B cell (primary cell): ENCODE results near the gene WNK4. TPM values are rescaled to one million over a fixed set of nuclear protein-coding genes. Genes with fewer than 3 reads are reported as not detected.

Source experiments
- ATAC-seq: fragments of 200-7000 bp; cut with Tn5 transposase; one replicate; pipeline ENCODE4 v1.10.0; 2021; ENCODE audit warnings: low read depth, mild to moderate bottlenecking, moderate number of reproducible peaks, moderate library complexity
- CTCF ChIA-PET: fragments of 350-600 bp; sonication (Branson Sonifier 250); formaldehyde crosslinking; loops from one replicate; lab custom pipeline; 2021; ENCODE audit warnings: antibody characterized with exemption, inconsistent platforms; lab: Charles Lee
- POLR2A ChIA-PET: fragments of 350-600 bp; sonication (Branson Sonifier 250); formaldehyde crosslinking; loops from one replicate; lab custom pipeline; 2021; ENCODE audit warnings: antibody characterized with exemption; lab: Charles Lee
- DNase-seq: peaks from one replicate; pipeline ENCODE4 v3.0.0; 2013
- H2AFZ ChIP-seq: 2 replicates; pipeline ENCODE4 v1.6.1; 2012; ENCODE audit warnings: mild to moderate bottlenecking, low read depth, low read length; ENCODE audit not compliant: insufficient read depth, poor library complexity, severe bottlenecking
- H3K27ac ChIP-seq, 2 donors: 1 replicate in 1 of 2; 2 replicates in 1 of 2; pipeline ENCODE4 v1.5.1; 2012 to 2013; ENCODE audit warnings: low read length in 2 of 2, mild to moderate bottlenecking in 2 of 2, moderate library complexity in 1 of 2
- H3K27me3 ChIP-seq, 4 experiments: fragments of 200-600 bp in 1 of 4; sonication (generic) in 1 of 4; replicated peaks in 1 of 4; 1 replicate in 2 of 4; 2 replicates in 2 of 4; pipeline versions ENCODE4 v1.6.1 to v1.7.0; 2013 to 2016; ENCODE audit warnings: low read length in 3 of 4, mild to moderate bottlenecking in 2 of 4, mixed read lengths in 1 of 4, moderate library complexity in 1 of 4; ENCODE audit not compliant: insufficient read depth in 4 of 4, control insufficient read depth in 3 of 4; ENCODE audit errors: control extremely low read depth in 1 of 4
- H3K36me3 ChIP-seq, 2 experiments: replicated peaks in 1 of 2; 1 replicate in 1 of 2; 2 replicates in 1 of 2; pipeline versions ENCODE4 v1.6.1 to v1.7.1; 2013; ENCODE audit warnings: low read length in 1 of 2; ENCODE audit not compliant: insufficient read depth in 2 of 2, control insufficient read depth in 1 of 2; ENCODE audit errors: control extremely low read depth in 1 of 2, extremely low read depth in 1 of 2
- H3K4me1 ChIP-seq, 2 donors: fragments of 200-600 bp in 1 of 2; sonication (generic) in 1 of 2; 1 replicate in 1 of 2; 2 replicates in 1 of 2; pipeline versions ENCODE4 v1.5.1 to v1.6.1; 2013 to 2017; ENCODE audit warnings: low read length in 2 of 2; ENCODE audit not compliant: control insufficient read depth in 2 of 2, insufficient read depth in 2 of 2
- H3K4me2 ChIP-seq: replicated peaks from 2 replicates; pipeline ENCODE3; 2012; ENCODE audit warnings: mild to moderate bottlenecking, low read depth, low read length; ENCODE audit not compliant: poor library complexity, severe bottlenecking
- H3K4me3 ChIP-seq, 5 experiments: fragments of 200-600 bp in 1 of 5; sonication (generic) in 1 of 5; 1 replicate in 3 of 5; 2 replicates in 2 of 5; pipeline versions ENCODE4 v1.5.1 to v1.7.0; 2011 to 2016; ENCODE audit warnings: low read length in 4 of 5, mild to moderate bottlenecking in 4 of 5, low read depth in 2 of 5, control low read depth in 1 of 5, moderate library complexity in 1 of 5; ENCODE audit not compliant: insufficient read depth in 1 of 5; ENCODE audit errors: control extremely low read depth in 1 of 5, extremely low read depth in 1 of 5
- H3K79me2 ChIP-seq: fragments of 200-600 bp; sonication (generic); one replicate; pipeline ENCODE4 v1.6.0; 2016; ENCODE audit warnings: low read length; ENCODE audit not compliant: control insufficient read depth, insufficient read depth
- H3K9ac ChIP-seq: fragments of 200-600 bp; sonication (generic); 2 replicates; pipeline ENCODE4 v1.6.1; 2017; ENCODE audit warnings: mild to moderate bottlenecking, low read length, moderate library complexity
- H3K9me3 ChIP-seq, 3 donors: one replicate each; pipeline versions ENCODE4 v1.6.1 to v1.7.1; 2013; ENCODE audit warnings: low read length in 2 of 3; ENCODE audit not compliant: control insufficient read depth in 2 of 3, insufficient read depth in 1 of 3; ENCODE audit errors: control extremely low read depth in 1 of 3
- H4K20me1 ChIP-seq: 2 replicates; pipeline ENCODE4 v1.6.0; 2012; ENCODE audit warnings: mild to moderate bottlenecking, low read length; ENCODE audit not compliant: insufficient read depth, control insufficient read depth, poor library complexity, severe bottlenecking
- H3K27ac Mint-ChIP-seq: one replicate; pipeline ENCODE4 v1.8.0; 2021; ENCODE audit warnings: mixed read lengths
- H3K27me3 Mint-ChIP-seq: one replicate; pipeline ENCODE4 v1.8.0; 2021; ENCODE audit warnings: mixed read lengths
- H3K4me1 Mint-ChIP-seq: one replicate; pipeline ENCODE4 v1.8.0; 2021; ENCODE audit warnings: mixed read lengths
- H3K4me3 Mint-ChIP-seq: one replicate; pipeline ENCODE4 v1.8.0; 2021; ENCODE audit warnings: mixed read lengths
- H3K9me3 Mint-ChIP-seq: one replicate; pipeline ENCODE4 v1.8.0; 2022; ENCODE audit warnings: mixed read lengths; ENCODE audit not compliant: insufficient read depth
- CTCF ChIP-seq: fragments of 200-600 bp; IDR thresholded peaks from one replicate; pipeline ENCODE4 v1.8.0; 2022; ENCODE audit warnings: antibody characterized with exemption, mild to moderate bottlenecking
- EZH2 ChIP-seq: IDR thresholded peaks from 2 replicates; pipeline ENCODE4 v1.6.1; 2012; ENCODE audit warnings: borderline replicate concordance, low read depth, mild to moderate bottlenecking, moderate library complexity, low read length; ENCODE audit not compliant: insufficient read depth, poor library complexity, severe bottlenecking
- WGBS: methylation state at CpG from one replicate; pipeline ENCODE4 v1.1.5; 2013; ENCODE audit warnings: missing lambda C conversion rate; ENCODE audit not compliant: insufficient coverage; 5-methylcytosine and 5-hydroxymethylcytosine counted together
- intact Hi-C: fragments of 100-400 bp; cut with micrococcal nuclease; formaldehyde crosslinking; loops from one replicate; pipeline ENCODE4 v1.10.0; 2022
- polyA plus RNA-seq: library from polyadenylated mRNA; depleted of rRNA; stranded (reverse); fragments of >200 nt; gene quantifications from 2 replicates; pipeline ENCODE4 v1.2.3, GENCODE V29; 2012
- total RNA-seq, 2 donors: library from RNA; stranded (reverse); fragments of 120-200 nt in 1 of 2; gene quantifications; 1 replicate in 1 of 2; 2 replicates in 1 of 2; pipeline versions ENCODE4 v1.2.3 to v1.2.4, GENCODE V29; 2013 to 2022

WNK4 gene
- total and polyA plus RNA-seq, 2 donors (not counting 1 experiment from before 2014, with no cell fraction given): 0.03 to 0.44 TPM

GRCh38 chr17:42761638-42762037 lies 18.8 kb upstream of the WNK4 start:
- H3K4me1 Mint-ChIP-seq: peaks cover 23% of the 10 kb centered on the region
- H3K27me3 Mint-ChIP-seq: peaks cover 46% of the 10 kb centered on the region
- peak overlapping the region; percentile 70 for H3K4me3 Mint-ChIP-seq
- Histone ChIP-seq H3K9ac (peak overlapping the region; percentile 56), H3K27ac (no peak overlapping the region), H3K9me3 (no peaks in the 10 kb centered on the region), H4K20me1 (no peaks in the 10 kb centered on the region), H3K4me3 (peak overlapping the region in 3 of 5 experiments; percentile 34 to 54 (median 44)), H3K79me2 (no peaks in the 10 kb centered on the region), H3K4me2 (peak overlapping the region; percentile 93), H3K36me3 (no peaks in the 10 kb centered on the region), H3K4me1 (peaks cover 19 to 23% of the 10 kb centered on the region in 2 donors), H2AFZ (peak overlapping the region; percentile 64), H3K27me3 (peaks cover 0 to 48% (median 20%) of the 10 kb centered on the region in 4 experiments)
- WGBS: 71% methylated on average over 8 of the region's 12 CpGs
- no peak for TF ChIP-seq EZH2
- TF ChIP-seq CTCF: no peak
- intact Hi-C loops: no loop called here
- H3K9me3 Mint-ChIP-seq: no peaks in the 10 kb centered on the region
- CTCF ChIA-PET: interaction anchor here (1.0 to 4.8 kb wide), 7 partner anchors 8 to 184 kb away, joined by 3 to 60 read pairs (median 5); partner anchors contain the start of gene PSMC3IP
- POLR2A ChIA-PET: interaction anchor here (1.1 kb wide), 1 partner anchor 12 kb away, joined by 3 read pairs; the partner anchor contains the start of gene VPS25
- H3K27ac Mint-ChIP-seq: no peak overlapping the region
- no peak for DNase-seq
- no peak for ATAC-seq

- Histone ChIP-seq H3K9me3 (no peaks in the 10 kb centered on the region), H2AFZ (no peak overlapping the region), H3K79me2 (no peaks in the 10 kb centered on the region), H3K4me2 (no peak overlapping the region), H3K27ac (no peak overlapping the region), H4K20me1 (no peaks in the 10 kb centered on the region), H3K4me3 (no peak overlapping the region), H3K9ac (no peak overlapping the region), H3K36me3 (no peaks in the 10 kb centered on the region), H3K27me3 (peaks cover 0 to 33% (median 17%) of the 10 kb centered on the region in 4 experiments), H3K4me1 (peaks cover 6 to 9% of the 10 kb centered on the region in 2 donors)
- CTCF ChIA-PET: interaction anchor here (0.7 to 2.1 kb wide), 3 partner anchors 9 to 188 kb away, joined by 3 to 8 read pairs (median 3); no protein-coding TSS in a partner anchor
- TF ChIP-seq EZH2 (no peak), CTCF (no peak)
- POLR2A ChIA-PET: no interaction called here
- Mint-ChIP-seq H3K9me3 (no peaks in the 10 kb centered on the region), H3K4me1 (peaks cover 11% of the 10 kb centered on the region), H3K4me3 (no peak overlapping the region), H3K27me3 (peaks cover 39% of the 10 kb centered on the region), H3K27ac (no peak overlapping the region)
- intact Hi-C loops: no loop called here
- DNase-seq (no peak), ATAC-seq (no peak)
- 92% methylated on average over 5 of the region's 6 CpGs for WGBS
Measured at GRCh38 chr17:42766124-42766523, 14.3 kb upstream of the WNK4 start.
